Kidney tubule cell (primary cell): ENCODE data around the gene U2SURP.
"Not testable (repeated sequence)": the region's sequence is repeated elsewhere in the genome, so short reads cannot be mapped to it uniquely, and the experiment has no call there.

Experiments
- DNase-seq: peaks from one replicate; pipeline ENCODE4 v3.0.0-alpha.2; 2018; ENCODE audit warnings: low spot score

The U2SURP gene

GRCh38 chr3:143071776-143072175, 70.4 kb downstream of the U2SURP start:
- DNase-seq = no peak

- DNase-seq = not testable (repeated sequence)
Measured at GRCh38 chr3:143072298-143073020, 71.1 kb downstream of the U2SURP start.

GRCh38 chr3:143073541-143073940, 72.2 kb downstream of the U2SURP start:
- not testable (repeated sequence) for DNase-seq

- DNase-seq = not testable (repeated sequence)
Measured at GRCh38 chr3:143073983-143074382, 72.6 kb downstream of the U2SURP start.

GRCh38 chr3:143078883-143079282, 77.5 kb downstream of the U2SURP start:
- peak; percentile 74 for DNase-seq

- DNase-seq = no peak
Measured at GRCh38 chr3:143080196-143080595, 78.8 kb downstream of the U2SURP start.

GRCh38 chr3:143081365-143081764, 80.0 kb downstream of the U2SURP start:
- no peak for DNase-seq

GRCh38 chr3:143081844-143082778, 80.7 kb downstream of the U2SURP start:
- DNase-seq = no peak

- DNase-seq = no peak
Measured at GRCh38 chr3:143083781-143084180, 82.4 kb downstream of the U2SURP start.

- peak; percentile 95 for DNase-seq
Measured at GRCh38 chr3:143084856-143085731, 83.7 kb downstream of the U2SURP start.

- no peak for DNase-seq
Measured at GRCh38 chr3:143088835-143089234, 87.5 kb downstream of the U2SURP start.

GRCh38 chr3:143089965-143090364, 88.6 kb downstream of the U2SURP start:
- DNase-seq = no peak

GRCh38 chr3:143090486-143090885, 89.1 kb downstream of the U2SURP start:
- no peak for DNase-seq

- DNase-seq = peak; percentile 5
Measured at GRCh38 chr3:143090976-143091837, 89.8 kb downstream of the U2SURP start.

- no peak for DNase-seq
Measured at GRCh38 chr3:143092191-143092590, 90.8 kb downstream of the U2SURP start.

GRCh38 chr3:143095813-143096212, 94.4 kb downstream of the U2SURP start:
- no peak for DNase-seq

GRCh38 chr3:143098032-143098764, 96.8 kb downstream of the U2SURP start:
- no peak for DNase-seq

GRCh38 chr3:143099210-143099609, 97.8 kb downstream of the U2SURP start:
- DNase-seq = no peak

GRCh38 chr3:143099690-143100089, 98.3 kb downstream of the U2SURP start:
- no peak for DNase-seq

GRCh38 chr3:143100451-143100850, 99.1 kb downstream of the U2SURP start:
- no peak for DNase-seq
